ENCODE data around the gene MYL11.

DNA sequence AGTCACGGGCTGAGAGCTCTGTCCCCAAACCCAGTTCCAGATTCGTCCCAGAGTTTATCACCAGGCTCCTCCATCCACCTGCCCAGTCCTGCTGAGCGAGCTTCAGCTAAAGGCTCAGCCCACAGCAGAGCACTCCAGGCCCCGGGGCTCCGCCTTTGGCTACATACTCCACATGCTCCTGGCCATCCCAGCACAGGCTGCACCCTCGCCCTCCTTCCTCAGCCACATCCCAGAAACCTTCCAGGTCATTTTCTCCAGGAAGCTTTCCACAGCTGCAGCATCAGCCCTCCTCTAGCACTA is 14.8 kb upstream of the MYL11 start:
- TF ChIP-seq, protein P1, sequence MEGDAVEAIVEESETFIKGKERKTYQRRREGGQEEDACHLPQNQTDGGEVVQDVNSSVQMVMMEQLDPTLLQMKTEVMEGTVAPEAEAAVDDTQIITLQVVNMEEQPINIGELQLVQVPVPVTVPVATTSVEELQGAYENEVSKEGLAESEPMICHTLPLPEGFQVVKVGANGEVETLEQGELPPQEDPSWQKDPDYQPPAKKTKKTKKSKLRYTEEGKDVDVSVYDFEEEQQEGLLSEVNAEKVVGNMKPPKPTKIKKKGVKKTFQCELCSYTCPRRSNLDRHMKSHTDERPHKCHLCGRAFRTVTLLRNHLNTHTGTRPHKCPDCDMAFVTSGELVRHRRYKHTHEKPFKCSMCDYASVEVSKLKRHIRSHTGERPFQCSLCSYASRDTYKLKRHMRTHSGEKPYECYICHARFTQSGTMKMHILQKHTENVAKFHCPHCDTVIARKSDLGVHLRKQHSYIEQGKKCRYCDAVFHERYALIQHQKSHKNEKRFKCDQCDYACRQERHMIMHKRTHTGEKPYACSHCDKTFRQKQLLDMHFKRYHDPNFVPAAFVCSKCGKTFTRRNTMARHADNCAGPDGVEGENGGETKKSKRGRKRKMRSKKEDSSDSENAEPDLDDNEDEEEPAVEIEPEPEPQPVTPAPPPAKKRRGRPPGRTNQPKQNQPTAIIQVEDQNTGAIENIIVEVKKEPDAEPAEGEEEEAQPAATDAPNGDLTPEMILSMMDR (conservative IDR thresholded peaks at IDR 0.05), result no peak
- TF ChIP-seq EZH2 (IDR thresholded peaks at IDR 0.05; ENCODE audit: low read depth), result no peak
